ENCODE measurements around the gene CNGA2. TPM values are rescaled to one million over a fixed set of nuclear protein-coding genes. Genes with fewer than 3 reads are reported as not detected.

Gene CNGA2
- polyA plus RNA-seq, 1 donor from 2014 or later: not detected

- no peak overlapping the region for H3K4me3 ChIP-seq (ENCODE audit: low read length)
- no peak for TF ChIP-seq CTCF (IDR thresholded peaks at IDR 0.05; ENCODE audit: poor library complexity, severe bottlenecking)
- no peak for TF ChIP-seq MXI1 (conservative IDR thresholded peaks at IDR 0.05; ENCODE audit: poor library complexity, severe bottlenecking)
- TF ChIP-seq EZH2 (IDR thresholded peaks at IDR 0.05; ENCODE audit: borderline replicate concordance, insufficient read depth, low read length, poor library complexity, severe bottlenecking): no peak
- TF ChIP-seq RAD21 (conservative IDR thresholded peaks at IDR 0.05): no peak
- TF ChIP-seq POLR2AphosphoS5 (IDR thresholded peaks at IDR 0.05): no peak
- TF ChIP-seq EP300 (conservative IDR thresholded peaks at IDR 0.05; ENCODE audit: poor library complexity, severe bottlenecking): no peak
- TF ChIP-seq TAF1 (IDR thresholded peaks at IDR 0.05; ENCODE audit: low read depth): no peak
- no peak for TF ChIP-seq SMC3 (conservative IDR thresholded peaks at IDR 0.05; ENCODE audit: poor library complexity)
- TF ChIP-seq REST (IDR thresholded peaks at IDR 0.05; ENCODE audit: borderline replicate concordance): no peak
- no peak overlapping the region for H3K27ac ChIP-seq (ENCODE audit: low read length)
- no peaks in the 10 kb centered on the region for H3F3A ChIP-seq (ENCODE audit: insufficient read depth, low read length, poor library complexity, severe bottlenecking)
- H3K4me2 ChIP-seq (ENCODE audit: low read length): no peak overlapping the region
- no peaks in the 10 kb centered on the region for H3K9me3 ChIP-seq (ENCODE audit: low read length)
- H4K20me1 ChIP-seq (ENCODE audit: insufficient read depth): no peaks in the 10 kb centered on the region
- H3K9ac ChIP-seq (ENCODE audit: low read length): no peak overlapping the region
- no peaks in the 10 kb centered on the region for H3K27me3 ChIP-seq (ENCODE audit: insufficient read depth, low read depth, low read length)
- H2AFZ ChIP-seq (ENCODE audit: low read depth, low read length): no peak overlapping the region
- no peaks in the 10 kb centered on the region for H3K79me2 ChIP-seq (replicated peaks; ENCODE audit: insufficient read depth, low read length)
- H3K9me2 ChIP-seq (ENCODE audit: insufficient read depth, low read length): no peaks in the 10 kb centered on the region
- no peaks in the 10 kb centered on the region for H3K36me3 ChIP-seq (ENCODE audit: insufficient read depth, low read length)
Measured at GRCh38 chrX:151708821-151709220, 25.7 kb upstream of the CNGA2 start.

- H2AFZ ChIP-seq (ENCODE audit: low read depth, low read length): no peak overlapping the region
Measured at GRCh38 chrX:151710457-151710856, 24.1 kb upstream of the CNGA2 start.

More at GRCh38 chrX:151710457-151710856, 24.1 kb upstream of the CNGA2 start:
- Histone ChIP-seq H3K4me2 (ENCODE audit: low read length) (no peak overlapping the region), H3K79me2 (replicated peaks; ENCODE audit: insufficient read depth, low read length) (no peaks in the 10 kb centered on the region), H3K4me3 (ENCODE audit: low read length) (no peak overlapping the region), H3K36me3 (ENCODE audit: insufficient read depth, low read length) (no peaks in the 10 kb centered on the region), H3K9me2 (ENCODE audit: insufficient read depth, low read length) (no peaks in the 10 kb centered on the region), H3K9ac (ENCODE audit: low read length) (no peak overlapping the region), H4K20me1 (ENCODE audit: insufficient read depth) (no peaks in the 10 kb centered on the region), H3K9me3 (ENCODE audit: low read length) (no peaks in the 10 kb centered on the region), H3K27ac (ENCODE audit: low read length) (no peak overlapping the region), H3K27me3 (ENCODE audit: insufficient read depth, low read depth, low read length) (no peaks in the 10 kb centered on the region), H3F3A (ENCODE audit: insufficient read depth, low read length, poor library complexity, severe bottlenecking) (no peaks in the 10 kb centered on the region)
- TF ChIP-seq POLR2AphosphoS5 (IDR thresholded peaks at IDR 0.05): no peak
- TF ChIP-seq SMC3 (conservative IDR thresholded peaks at IDR 0.05; ENCODE audit: poor library complexity): no peak
- TF ChIP-seq RAD21 (conservative IDR thresholded peaks at IDR 0.05): no peak
- TF ChIP-seq REST (IDR thresholded peaks at IDR 0.05; ENCODE audit: borderline replicate concordance): no peak
- TF ChIP-seq CTCF (IDR thresholded peaks at IDR 0.05; ENCODE audit: poor library complexity, severe bottlenecking): no peak
- no peak for TF ChIP-seq EP300 (conservative IDR thresholded peaks at IDR 0.05; ENCODE audit: poor library complexity, severe bottlenecking)
